ENCODE results near the gene AATF.

The AATF gene

DNA sequence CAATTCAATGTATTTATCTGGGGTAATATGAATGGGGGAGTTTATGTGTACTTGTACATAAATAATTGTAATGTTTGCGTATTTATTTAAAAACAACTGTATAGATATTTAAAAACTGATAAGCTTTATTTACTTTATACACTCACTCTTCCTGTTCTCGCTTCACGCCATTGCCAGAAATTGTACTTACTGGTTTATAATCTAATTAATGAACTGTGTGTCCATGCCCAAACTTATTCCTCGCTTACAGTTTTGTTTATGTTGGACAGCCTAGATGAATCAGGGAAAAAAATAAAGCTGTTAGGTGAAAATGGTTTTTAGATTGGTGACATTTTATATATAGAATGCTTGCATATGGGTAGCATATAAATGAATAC lies 30.8 kb downstream of the AATF start:
- no peak for DNase-seq (ENCODE audit: low read depth)

DNA sequence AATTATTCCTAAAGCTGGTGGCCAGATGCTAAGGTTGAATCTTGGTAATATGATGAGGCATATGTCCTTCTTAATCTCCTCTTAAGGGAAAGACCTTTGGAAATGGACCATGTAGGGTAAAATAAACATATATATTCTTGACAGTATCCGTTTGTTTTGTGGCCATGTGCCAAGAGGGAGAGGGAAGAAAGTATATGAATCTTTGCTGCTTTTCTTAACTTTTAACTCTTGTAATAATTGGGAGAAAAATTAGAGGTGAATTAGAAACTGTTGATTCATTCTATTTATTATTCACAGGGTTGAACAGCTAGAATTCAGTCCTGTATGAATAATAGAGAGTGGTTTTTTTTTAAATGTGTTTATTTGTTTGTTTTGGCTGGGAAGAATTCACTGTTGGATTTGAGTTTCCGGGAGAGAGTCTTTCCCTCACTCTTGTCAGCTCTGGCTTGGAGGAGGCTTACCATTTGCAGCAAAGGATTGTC lies 31.6 kb downstream of the AATF start:
- DNase-seq (ENCODE audit: low read depth): no peak

DNA sequence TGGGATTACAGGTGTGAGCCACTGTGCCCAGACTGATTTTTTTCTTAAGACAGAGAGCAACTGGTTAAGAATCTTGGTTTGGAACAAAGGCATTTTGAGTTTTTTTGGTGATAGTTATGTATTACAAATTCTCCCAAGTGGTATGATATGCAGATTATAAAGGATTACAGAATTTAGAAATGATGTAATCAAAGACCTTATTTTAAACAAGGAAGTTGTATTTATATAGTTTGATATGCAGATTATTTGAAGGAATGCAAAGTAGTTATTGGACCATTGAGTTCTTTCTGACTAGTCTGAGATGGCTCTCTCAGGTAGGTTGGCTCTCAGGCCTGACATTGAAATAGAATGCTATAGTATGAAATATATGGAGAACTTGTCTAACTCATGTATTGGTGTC lies 34.9 kb downstream of the AATF start:
- DNase-seq (ENCODE audit: low read depth): no peak

DNA sequence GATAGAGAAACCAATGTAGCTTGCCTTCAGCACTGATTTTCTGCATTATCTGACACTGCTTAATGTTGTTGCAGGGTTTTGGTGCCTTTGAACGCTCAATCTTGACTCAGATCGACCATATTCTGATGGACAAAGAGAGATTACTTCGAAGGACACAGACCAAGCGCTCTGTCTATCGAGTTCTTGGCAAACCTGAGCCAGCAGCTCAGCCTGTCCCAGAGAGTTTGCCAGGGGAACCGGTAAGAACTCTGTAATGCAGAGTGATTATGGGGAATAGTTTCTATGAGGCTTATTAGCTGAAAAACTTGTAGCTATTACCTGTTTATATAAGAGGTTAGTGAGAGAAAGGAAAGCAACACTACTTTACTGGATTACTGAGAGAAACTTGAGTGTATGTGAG lies 40.4 kb downstream of the AATF start:
- DNase-seq (ENCODE audit: low read depth): no peak

DNA sequence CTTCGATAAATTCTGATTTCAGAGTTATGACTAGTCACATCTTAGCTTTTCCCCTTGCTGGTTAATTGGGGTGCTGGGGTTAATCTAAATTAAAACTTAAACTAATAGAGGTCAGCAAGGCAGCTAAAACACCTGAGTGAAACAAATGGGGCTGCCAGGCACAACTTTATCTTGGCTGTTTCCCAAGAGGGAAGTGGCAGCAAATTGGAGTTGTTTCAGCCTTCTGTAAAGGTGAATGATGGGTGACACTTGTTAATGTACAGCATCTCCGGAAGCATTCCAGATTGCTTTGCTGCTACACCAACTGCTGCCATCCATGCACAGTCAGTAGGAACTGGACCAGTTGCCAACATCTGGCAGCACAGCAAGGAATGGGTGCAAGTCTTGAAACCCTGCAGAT lies 43.9 kb downstream of the AATF start:
- DNase-seq (ENCODE audit: low read depth): no peak

DNA sequence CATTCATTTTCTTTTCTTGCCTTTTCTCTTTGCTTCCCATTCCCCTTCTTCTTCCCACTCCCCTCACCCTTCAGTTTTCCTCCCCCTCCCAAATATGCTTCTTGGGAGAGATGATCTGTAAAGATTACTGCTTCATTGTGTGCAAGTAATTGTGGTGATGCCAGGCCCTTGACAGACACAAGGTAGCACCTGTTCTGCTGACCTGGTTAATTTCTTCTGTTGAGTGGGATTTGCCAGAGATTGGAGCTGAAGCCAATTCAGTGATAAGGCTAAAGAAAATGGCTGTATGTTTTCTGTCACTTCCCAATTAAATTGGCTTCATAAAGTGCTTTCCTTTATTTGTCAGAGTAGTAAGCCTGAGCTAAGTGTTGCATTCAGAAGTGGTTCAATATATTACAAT lies 44.5 kb downstream of the AATF start:
- no peak for DNase-seq (ENCODE audit: low read depth)

DNA sequence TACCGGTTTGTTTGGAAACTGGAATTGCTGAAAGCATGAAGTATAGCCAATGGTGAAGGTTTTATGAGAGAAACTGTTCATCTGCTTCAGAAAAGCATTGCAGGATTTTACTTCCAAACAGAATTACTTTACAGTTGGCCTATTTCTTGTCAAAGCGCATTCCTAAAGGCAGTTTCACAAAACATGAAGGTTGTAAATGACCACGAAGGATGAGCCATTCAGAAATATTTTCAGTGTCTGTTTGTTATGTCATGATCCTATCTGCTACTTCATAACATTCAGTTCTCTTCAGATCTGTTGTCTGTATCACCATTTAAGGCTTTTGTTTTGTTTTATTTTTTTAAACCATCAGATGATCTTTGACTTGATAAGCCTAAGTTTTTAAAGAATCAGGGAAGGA lies 45.7 kb downstream of the AATF start:
- no peak for DNase-seq (ENCODE audit: low read depth)

DNA sequence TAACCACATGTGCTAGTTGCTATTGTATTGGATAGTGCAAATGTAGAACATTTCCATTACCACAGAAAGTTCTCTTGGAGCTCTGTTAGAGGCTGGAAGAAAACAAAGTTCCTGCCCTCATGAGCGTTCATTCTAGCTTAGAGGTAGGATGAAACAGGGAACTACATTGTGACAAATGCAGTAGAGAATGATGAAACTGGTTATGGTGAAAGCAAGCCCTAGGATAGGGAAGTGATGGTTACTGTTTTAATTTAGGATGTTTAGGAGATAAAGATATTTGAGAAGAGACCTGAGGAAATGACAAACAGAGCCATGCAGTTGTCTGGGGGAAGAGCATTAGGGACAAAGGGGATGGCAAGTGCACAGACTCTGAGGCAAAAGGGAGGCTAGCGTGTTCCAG lies 50.7 kb downstream of the AATF start:
- DNase-seq (ENCODE audit: low read depth): no peak

DNA sequence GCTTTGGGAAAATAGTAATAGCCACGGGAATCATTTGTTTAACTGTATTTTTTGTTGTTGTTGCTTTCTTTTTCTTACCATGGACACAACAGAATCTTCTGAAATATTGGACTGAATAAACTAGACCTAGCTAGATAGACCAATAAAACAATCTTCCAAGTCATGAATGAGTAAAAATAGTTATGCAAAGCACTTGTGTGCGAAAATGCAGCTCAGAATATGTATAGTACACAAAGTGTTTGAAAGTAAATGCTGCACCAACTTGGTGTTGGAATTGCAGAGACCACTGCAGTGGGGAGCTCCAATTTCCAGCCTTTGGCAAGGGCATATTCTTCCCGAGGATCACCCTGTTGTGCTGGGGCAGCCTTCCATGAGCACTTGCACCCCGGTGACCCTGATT lies 68.0 kb downstream of the AATF start:
- no peak for DNase-seq (ENCODE audit: low read depth)

DNA sequence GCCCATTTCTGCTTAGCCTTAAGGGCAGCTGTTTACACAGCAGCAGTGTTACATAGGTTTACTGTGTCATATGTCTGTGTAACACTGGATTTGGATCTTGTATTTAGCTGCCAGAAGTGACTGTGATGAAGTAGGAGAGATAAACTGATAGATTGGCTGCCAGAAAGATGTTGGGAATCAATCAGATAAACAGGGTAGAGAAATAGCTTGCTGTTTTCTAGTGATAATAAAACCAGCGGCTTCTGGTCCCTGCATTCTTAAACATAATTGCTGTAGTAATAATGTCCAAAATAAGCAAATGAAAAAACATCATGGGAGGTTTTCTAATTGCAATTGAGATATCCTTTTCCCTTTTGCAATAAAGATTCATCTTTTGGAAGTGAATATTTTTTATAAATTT lies 68.7 kb downstream of the AATF start:
- DNase-seq (ENCODE audit: low read depth): no peak

DNA sequence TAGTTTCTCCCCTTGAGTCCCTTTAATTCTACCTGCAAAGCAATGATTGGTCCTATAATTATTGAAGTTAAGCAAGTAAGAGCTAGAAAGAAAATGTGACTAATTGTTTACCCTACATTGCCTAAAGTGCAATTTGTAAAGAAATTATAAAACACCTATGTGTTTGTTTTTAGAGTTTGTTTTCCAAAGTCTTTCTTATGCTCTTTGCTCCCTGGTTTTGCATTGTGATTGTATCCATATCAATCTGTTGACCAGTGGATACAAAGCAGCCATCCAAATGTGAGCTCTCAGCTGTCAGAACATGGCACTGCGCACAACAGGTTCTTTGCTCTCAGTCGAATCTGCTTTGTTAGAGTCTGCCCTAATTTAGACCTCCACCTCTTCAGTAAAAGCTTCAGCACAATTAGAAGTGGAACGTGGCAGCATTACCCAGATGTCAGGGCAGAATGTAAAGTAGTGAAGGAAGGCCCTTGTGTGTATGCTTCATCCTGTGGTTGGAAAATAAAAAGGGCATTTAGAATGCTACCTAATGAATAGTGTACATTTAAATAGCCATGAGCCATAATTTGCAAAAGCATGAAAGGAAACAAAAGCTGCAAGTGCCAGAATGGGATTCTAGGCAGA lies 70.5 kb downstream of the AATF start:
- DNase-seq (ENCODE audit: low read depth): no peak

DNA sequence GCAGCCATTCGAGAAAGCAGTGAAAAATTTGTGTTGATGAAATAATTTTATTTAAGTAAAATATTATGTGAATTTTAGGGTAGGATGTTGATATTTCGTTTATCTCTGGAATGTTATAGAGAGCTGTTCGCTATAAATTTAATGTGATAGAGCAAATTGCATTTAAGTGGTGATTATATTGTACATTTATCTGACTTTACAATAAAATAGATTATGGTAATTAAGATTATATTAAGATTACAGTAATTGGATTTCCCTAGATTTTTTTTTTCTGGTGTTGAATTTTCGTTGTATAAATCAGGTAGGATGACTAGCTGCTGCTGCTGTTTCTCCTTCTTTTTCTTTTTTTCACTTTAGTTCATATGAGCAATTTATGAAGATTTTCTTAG lies 71.0 kb downstream of the AATF start:
- DNase-seq (ENCODE audit: low read depth): no peak

DNA sequence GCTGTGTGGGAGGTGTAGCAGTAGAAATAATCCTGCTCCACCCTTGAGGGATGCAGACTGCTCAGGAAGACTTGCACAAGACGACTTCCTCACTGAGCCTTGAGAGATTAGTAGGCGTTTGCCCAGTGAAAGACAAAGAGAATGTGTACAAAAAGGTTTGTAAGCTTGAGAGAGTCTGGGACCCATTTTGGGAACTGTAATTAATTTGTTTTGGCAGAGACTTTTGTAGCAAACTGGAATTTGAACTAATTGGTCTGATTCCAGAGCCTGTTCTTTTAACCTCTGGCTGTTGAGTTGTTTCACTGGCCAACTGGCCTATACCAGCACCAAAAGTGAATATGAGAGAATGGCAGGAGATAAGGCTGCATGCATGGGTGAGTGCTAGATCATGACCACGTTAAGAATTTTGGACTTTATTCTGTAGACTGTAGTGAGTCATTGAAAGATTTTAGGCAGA lies 75.5 kb downstream of the AATF start:
- DNase-seq (ENCODE audit: low read depth): no peak

DNA sequence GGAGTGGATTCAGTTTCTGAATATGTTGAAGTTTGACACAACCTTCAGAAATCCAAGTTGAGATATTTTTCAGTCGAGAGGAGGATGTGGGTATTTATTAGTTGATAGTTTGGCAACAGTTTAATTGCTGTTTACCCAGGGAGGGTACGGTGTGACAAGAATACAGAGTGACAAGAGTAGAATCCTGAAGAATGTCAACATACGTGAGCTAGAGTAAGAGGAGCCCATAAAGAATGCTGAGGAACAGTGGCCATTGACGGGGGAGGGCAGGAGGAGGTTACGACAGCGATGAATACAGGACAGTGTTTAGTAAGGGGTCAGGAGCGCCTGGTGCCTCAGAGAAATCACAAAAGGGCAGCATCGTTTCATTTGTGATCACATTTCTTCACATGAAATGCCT lies 76.5 kb downstream of the AATF start:
- DNase-seq (ENCODE audit: low read depth): no peak

DNA sequence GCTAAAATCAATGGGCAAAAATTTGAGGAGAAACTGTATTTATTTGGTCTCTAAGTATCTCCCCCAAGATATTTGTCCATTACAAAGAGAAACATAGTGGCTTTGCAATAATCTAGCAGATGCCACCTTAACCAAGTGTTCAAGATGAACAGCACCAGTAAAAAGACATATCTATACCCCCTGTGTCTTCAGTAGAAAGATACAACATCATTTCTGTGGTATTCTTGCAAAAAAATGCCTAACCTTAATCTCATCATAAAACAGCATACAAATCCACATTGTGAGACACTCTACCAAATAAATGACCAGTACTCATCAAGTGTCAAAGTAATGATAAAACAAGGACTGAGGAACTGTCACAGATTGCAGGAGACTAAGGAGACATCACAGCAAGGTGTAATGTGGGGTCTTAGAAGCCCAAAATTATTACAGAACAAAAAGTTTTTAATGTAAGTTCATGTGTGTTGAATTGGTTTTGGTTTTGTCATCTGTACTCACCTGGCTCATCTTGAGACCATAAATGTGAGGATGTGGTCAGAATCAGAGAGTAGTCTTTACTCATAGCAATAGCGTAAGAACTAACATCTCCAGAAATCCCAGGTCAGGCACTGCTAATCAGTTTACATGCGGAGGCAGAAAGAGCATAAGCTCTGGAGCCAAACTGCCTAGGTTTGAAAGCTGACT lies 77.2 kb downstream of the AATF start:
- no peak for DNase-seq (ENCODE audit: low read depth)

DNA sequence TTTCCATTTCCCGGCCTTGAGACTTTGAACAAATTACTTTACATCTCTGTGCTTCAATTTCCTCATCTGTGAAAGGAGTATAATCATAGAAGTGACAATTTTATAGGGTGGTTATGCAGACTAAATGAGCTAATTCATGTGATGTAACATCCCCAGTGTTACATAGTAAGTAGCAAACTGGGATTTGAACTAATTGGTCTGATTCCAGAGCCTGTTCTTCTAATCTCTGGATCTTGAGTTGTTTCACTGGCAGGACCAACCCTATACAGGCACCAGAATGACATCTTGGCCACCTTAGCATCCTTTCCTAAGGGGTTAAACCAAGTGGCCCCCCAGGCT lies 77.7 kb downstream of the AATF start:
- DNase-seq (ENCODE audit: low read depth): no peak

DNA sequence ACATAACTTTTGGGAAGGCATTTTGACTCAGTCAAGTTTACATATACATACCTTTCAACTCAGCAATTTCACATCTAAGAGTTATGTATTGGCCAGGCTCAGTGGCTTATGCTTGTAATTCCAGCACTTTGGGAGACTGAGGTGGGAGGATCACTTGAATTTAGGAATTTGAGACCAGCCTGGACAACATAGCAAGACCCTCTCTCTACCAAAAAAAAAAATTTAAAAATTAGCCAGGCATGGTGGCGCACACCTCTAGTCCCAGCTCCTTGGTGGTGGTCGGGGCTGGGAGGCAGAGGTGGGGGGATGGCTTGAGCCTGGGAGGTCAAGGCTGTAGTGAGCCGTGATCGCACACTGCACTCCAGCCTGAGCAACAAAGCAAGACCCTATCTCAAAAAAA lies 79.3 kb downstream of the AATF start:
- no peak for DNase-seq (ENCODE audit: low read depth)

DNA sequence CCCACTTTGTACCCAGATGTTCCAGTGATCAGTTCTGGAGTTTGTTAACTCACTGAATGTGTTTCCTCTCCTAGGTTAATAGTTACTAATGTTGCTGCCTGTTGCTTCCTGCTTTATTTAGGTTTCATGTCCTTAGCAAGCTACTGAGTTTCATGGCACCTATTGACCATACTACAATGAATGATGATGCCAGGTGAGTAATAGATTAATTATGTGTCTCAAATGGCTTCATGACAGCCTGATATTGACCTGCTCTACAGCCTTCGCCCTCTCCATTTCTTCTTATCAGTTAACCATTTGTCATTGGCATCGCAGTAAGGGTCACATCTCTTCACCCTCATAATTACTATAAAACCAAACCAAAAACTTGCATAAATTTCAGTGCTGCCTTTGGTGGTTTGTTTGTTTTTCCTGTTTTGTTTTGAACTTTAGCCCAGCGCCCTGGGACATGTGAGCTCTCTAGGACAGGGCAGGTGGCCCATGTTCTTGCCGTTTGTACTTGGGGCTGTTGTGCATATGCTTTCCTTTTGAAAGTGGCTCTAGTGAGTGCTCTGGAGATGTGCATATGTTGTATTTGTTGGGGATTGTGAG lies 82.8 kb downstream of the AATF start:
- DNase-seq (ENCODE audit: low read depth): no peak

DNA sequence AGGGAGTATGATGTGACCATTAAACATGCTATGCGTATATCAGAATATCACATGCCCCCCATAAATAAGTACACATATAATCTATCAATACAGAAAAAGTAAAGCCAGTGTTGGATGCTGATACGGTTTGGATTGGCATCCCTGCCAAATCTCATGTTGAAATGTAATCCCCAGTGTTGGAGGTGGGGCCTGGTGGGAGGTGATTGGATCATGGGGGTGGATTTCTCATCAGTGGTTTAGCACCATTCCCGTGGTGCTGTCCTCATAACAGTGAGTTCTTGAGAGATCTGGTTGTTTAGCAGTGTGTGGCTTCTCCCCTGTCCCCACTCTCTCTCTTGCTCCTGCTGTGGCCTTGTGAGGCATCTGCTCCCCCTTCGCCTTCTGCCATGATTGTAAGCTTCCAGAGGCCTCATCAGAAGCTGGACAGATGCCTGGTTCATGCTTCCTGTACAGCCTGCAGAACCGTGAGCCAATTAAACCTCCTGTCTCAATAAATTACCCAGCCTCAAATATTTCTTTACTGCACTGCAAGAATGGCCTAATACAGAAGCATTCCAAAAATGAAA lies 88.9 kb downstream of the AATF start:
- DNase-seq (ENCODE audit: low read depth): no peak

DNA sequence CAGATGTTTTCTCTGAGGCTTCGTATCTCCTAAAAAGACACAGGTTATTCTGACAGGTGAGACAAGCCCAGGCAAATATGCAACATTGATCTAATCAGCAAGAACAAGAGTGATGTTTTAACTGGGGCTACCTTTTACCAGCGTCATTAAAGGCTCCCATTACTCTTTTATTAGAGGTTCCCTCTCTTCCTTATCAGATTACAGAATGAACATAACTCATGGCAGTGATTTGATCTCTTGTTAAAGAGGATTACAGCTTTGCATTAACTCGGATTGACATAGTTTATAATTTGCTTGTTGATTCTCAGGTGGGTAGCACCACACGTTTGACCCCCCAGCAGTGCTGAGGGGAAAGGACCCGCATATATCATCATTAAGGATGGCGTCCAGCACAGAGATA lies 90.5 kb downstream of the AATF start:
- DNase-seq (ENCODE audit: low read depth): no peak

DNA sequence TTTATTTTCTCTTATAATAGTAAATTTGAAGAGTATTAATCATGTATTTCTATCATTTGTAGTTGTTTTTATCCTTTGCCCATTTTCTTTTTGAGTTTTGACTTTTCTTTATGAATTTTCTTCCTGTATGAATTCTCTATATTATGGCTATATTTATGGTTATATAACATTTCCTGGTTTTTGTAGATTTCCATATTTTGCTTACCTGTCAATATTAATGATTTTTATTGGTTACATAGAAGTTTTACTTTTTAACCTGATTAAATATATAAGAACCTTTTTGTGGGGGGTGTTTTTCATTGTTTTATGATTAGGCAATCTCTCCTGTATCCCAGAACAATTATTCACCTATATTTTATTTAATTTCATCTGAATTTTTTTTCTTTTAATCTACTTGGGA lies 93.2 kb downstream of the AATF start:
- DNase-seq (ENCODE audit: low read depth): no peak

DNA sequence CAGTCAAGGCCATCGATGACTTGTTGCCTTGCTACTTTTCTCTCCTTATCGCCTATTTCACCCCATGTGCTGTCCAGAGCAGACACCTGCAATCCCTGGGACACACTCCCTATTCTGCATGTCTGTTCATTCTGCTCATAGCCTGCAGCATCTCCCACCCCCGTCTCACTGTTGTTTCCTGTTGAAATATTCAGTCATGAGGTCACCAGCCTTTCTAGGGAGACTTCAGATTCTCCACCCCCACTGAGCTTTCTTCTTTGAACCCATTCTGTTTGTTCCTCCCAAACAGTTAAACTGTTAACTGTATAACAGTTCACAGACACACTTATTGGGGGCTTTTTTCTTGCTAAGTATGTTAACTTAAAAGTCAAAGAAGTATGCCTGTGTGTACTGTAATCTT lies 94.4 kb downstream of the AATF start:
- DNase-seq (ENCODE audit: low read depth): no peak

DNA sequence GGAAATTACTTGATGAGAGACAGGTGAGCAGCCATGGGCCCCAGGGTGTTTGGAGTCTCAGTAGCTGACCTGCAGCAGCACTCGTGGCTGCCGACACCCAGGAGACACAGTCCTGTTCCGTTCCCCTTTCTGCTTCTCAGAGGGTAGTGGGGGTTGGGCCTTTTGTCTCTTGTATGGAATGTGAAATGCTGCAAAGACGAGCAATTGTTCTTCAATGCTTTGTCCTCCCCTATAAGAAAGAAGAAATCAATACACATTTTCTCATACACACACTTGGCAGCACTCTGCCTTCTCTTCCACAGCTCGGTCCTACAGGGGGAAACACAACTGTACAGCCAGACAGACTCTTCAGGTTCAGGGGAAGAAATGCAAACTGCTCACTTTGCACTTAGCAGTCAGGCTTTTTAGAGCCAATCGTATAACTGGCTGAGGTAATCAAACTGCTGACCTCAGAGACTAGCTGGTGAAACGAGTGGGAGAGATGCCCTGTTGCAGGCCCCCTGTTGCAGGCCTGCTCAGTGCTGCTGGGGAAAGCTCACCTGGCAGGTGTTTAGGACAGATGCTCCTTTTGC lies 96.7 kb downstream of the AATF start:
- no peak for DNase-seq (ENCODE audit: low read depth)
